Adipose tissue (tissue), 3 donors: ENCODE data around the gene NSMCE3. TPM values are rescaled to one million over a fixed set of nuclear protein-coding genes. Genes with fewer than 3 reads are reported as not detected.

Experiments
- H3K27ac ChIP-seq: one replicate; pipeline ENCODE4 v1.5.1; 2013; ENCODE audit warnings: low read depth, low read length
- WGBS, 3 donors: extraction: QIAGEN DNeasy Blood & Tissue Kit; methylation state at CpG; one replicate each; pipeline ENCODE4 v1.1.7; 2013; 5-methylcytosine and 5-hydroxymethylcytosine counted together
- polyA plus RNA-seq, 3 donors: library from polyadenylated mRNA; stranded (reverse); fragments of 200-250 nt; gene quantifications; one replicate each; pipeline ENCODE4 v1.2.3, GENCODE V29; 2013
- donor health status: healthy with polysubstance abuse.
- donor health status: Bipolar disorder and iron deficiency.
- donor health status: healthy.

Gene NSMCE3
- polyA plus RNA-seq: 1 to 10 TPM; 2.0 to 3.8 (median 3.8) TPM

- no peak within 1 kb of the TSS for H3K27ac ChIP-seq
- WGBS, 3 donors: 0 to 1% (median 0%) methylated on average over 60 to 68 of the region's 68 CpGs
Measured at GRCh38 chr15:29269485-29270168, at the start of gene NSMCE3. Gene NSMCE3 (minus strand): TSS chr15:29269822. CDS start chr15:29269705, 117 bp downstream.

GRCh38 chr15:29316422-29316821 is 46.8 kb upstream of the NSMCE3 start:
- 84 to 85% (median 85%) methylated on average over 3 of the region's 3 CpGs for WGBS, 3 donors
- no peak overlapping the region for H3K27ac ChIP-seq

- H3K27ac ChIP-seq: no peak overlapping the region
- 65 to 83% (median 77%) methylated on average over 2 of the region's 2 CpGs for WGBS, 3 donors
Measured at GRCh38 chr15:29312387-29312786, 42.8 kb upstream of the NSMCE3 start.

- no peak overlapping the region for H3K27ac ChIP-seq
Measured at GRCh38 chr15:29311696-29312095, 42.1 kb upstream of the NSMCE3 start.

GRCh38 chr15:29309139-29309538 is 39.5 kb upstream of the NSMCE3 start:
- WGBS, 3 donors: 89 to 94% (median 91%) methylated on average over 5 of the region's 5 CpGs

GRCh38 chr15:29308299-29308698 is 38.7 kb upstream of the NSMCE3 start:
- no peak overlapping the region for H3K27ac ChIP-seq
- 82 to 93% (median 89%) methylated on average over 7 of the region's 7 CpGs for WGBS, 3 donors

More at GRCh38 chr15:29309139-29309538, 39.5 kb upstream of the NSMCE3 start:
- H3K27ac ChIP-seq: no peak overlapping the region

- H3K27ac ChIP-seq: no peak overlapping the region
- WGBS, 3 donors: 52 to 94% (median 56%) methylated on average over 3 of the region's 3 CpGs
Measured at GRCh38 chr15:29305556-29305955, 35.9 kb upstream of the NSMCE3 start.

GRCh38 chr15:29302871-29303270 is 33.2 kb upstream of the NSMCE3 start:
- WGBS, 3 donors: 87 to 91% (median 90%) methylated on average over 7 of the region's 7 CpGs
- no peak overlapping the region for H3K27ac ChIP-seq

GRCh38 chr15:29299784-29300183 is 30.2 kb upstream of the NSMCE3 start:
- no peak overlapping the region for H3K27ac ChIP-seq

GRCh38 chr15:29299331-29299730 is 29.7 kb upstream of the NSMCE3 start:
- H3K27ac ChIP-seq: no peak overlapping the region
- 82 to 95% (median 82%) methylated on average over 3 of the region's 3 CpGs for WGBS, 3 donors

- H3K27ac ChIP-seq: no peak overlapping the region
- 55 to 77% (median 59%) methylated on average over 7 of the region's 7 CpGs for WGBS, 3 donors
Measured at GRCh38 chr15:29294732-29295325, 25.2 kb upstream of the NSMCE3 start.

- H3K27ac ChIP-seq: no peak overlapping the region
- 67 to 90% (median 75%) methylated on average over 5 of the region's 5 CpGs for WGBS, 3 donors
Measured at GRCh38 chr15:29291067-29291845, 21.6 kb upstream of the NSMCE3 start.

GRCh38 chr15:29289173-29289572 is 19.6 kb upstream of the NSMCE3 start:
- WGBS, 3 donors: 78 to 92% (median 85%) methylated on average over 3 of the region's 3 CpGs

GRCh38 chr15:29285386-29285785 is 15.8 kb upstream of the NSMCE3 start:
- H3K27ac ChIP-seq: no peak overlapping the region

More at GRCh38 chr15:29289173-29289572, 19.6 kb upstream of the NSMCE3 start:
- no peak overlapping the region for H3K27ac ChIP-seq

- WGBS, 3 donors: 39 to 83% (median 63%) methylated on average over 1 of the region's 1 CpG
- no peak overlapping the region for H3K27ac ChIP-seq
Measured at GRCh38 chr15:29283381-29283780, 13.8 kb upstream of the NSMCE3 start.

- 61 to 73% (median 65%) methylated on average over 7 of the region's 7 CpGs for WGBS, 3 donors
Measured at GRCh38 chr15:29280514-29280913, 10.9 kb upstream of the NSMCE3 start.

GRCh38 chr15:29278436-29279105 is 8.9 kb upstream of the NSMCE3 start:
- H3K27ac ChIP-seq: no peak overlapping the region
- 76 to 87% (median 78%) methylated on average over 3 of the region's 3 CpGs for WGBS, 3 donors

More at GRCh38 chr15:29280514-29280913, 10.9 kb upstream of the NSMCE3 start:
- H3K27ac ChIP-seq: no peak overlapping the region

- WGBS, 3 donors: 89 to 93% (median 92%) methylated on average over 2 of the region's 2 CpGs
- no peak overlapping the region for H3K27ac ChIP-seq
Measured at GRCh38 chr15:29276366-29276765, 6.7 kb upstream of the NSMCE3 start.

- H3K27ac ChIP-seq: no peak overlapping the region
- WGBS, 3 donors: 94 to 97% (median 96%) methylated on average over 1 of the region's 1 CpG
Measured at GRCh38 chr15:29275855-29276254, 6.2 kb upstream of the NSMCE3 start.
